GM21423 (cell line): ENCODE results near the gene BUB1B.
"Not testable (repeated sequence)": the region's sequence is repeated elsewhere in the genome, so short reads cannot be mapped to it uniquely, and the experiment has no call there.

Source experiments
- ATAC-seq: cut with Tn5 transposase; IDR thresholded peaks from one replicate; pipeline ENCODE4 v1.9.1; 2021; ENCODE audit warnings: mild to moderate bottlenecking, moderate library complexity; ENCODE audit not compliant: unreplicated experiment

Gene BUB1B

DNA sequence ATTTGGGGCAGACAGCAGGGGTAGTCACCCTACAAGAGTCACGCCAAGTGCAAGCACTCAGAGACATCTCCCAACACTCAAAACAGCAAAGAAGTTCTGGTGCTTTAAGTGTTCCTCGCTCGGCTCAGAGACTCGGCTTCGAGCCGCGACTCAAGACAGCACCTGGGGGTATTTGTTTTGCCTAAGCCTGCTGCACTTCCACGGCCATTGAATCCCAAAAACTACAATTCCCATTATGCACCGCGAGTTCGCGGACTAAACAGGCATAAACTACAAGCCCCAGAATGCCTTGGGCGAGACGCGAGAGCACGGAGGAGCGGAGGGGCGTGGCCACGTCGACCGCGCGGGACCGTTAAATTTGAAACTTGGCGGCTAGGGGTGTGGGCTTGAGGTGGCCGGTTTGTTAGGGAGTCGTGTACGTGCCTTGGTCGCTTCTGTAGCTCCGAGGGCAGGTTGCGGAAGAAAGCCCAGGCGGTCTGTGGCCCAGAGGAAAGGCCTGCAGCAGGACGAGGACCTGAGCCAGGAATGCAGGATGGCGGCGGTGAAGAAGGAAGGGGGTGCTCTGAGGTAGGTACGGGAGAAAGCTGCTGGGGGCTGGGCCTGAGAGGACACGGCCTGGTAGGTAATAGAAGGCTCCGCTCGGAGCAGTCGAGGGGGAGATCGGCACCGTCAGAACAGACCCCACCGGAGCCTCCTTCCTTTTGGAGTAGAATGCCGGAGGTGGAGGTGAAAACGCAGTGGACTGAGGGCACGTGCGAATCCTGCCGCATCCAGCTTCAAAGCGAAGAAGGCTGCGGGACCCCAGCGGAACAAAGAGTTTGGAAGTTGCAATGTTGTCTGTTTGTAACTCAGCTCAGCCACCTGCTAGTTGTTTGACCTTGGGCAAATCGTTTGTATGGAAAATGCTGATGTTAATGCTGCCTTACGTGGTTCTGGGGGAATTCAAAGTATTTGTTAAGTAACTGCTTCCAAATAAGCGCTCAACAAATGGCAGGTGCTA is at the start of gene BUB1B:
Gene BUB1B, plus strand, starts transcription at position 381 of the 1,000 bp plus-strand sequence. Its CDS starts 152 bp downstream, at position 533.
- peak; percentile 90 for ATAC-seq

DNA sequence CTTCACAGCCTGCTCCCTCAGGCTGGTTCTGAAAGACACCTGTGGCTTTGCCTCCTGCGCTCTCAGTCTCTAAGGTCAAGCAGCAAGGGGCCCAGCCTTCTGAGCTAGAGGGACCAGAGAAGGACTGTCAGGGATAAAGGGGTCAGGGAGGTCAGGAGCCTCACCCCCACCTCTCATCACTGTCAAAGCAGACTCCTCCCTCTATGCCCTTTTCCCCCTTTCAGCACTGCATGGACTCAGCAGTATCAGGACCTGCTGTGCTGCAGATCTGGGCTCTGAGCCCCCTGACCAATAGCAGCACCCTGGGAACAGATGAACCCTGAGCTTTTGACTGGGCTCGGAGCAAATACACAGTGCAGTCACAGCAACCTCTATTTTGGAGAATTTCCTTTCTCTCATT is 49.0 kb upstream of the BUB1B start:
- no peak for ATAC-seq

DNA sequence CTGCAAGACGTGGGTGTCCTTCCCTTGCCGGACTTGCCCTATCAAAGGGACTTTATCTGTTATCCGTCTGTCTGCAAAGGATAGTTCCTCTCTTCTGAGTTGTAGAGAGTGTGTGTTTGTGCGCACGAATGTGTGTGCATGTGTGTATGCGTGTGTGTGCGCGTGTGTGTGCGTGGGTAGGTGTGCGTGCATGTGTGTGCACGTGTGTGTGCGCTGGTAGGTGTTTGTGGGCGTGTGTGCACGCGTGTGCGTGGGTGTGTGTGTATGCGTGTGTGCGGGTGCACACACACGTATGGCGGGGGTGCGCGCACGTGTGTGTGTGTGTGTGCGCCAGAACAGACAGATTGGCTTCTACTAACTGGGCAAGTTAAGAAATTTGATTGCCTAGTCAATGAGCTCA is 48.1 kb upstream of the BUB1B start:
- ATAC-seq = no peak

GRCh38 chr15:40114218-40114617 is 46.7 kb upstream of the BUB1B start:
- no peak for ATAC-seq

GRCh38 chr15:40115106-40115505 is 45.8 kb upstream of the BUB1B start:
- not testable (repeated sequence) for ATAC-seq

- peak; percentile 90 for ATAC-seq
Observed at GRCh38 chr15:40115670-40116093, 45.2 kb upstream of the BUB1B start.

DNA sequence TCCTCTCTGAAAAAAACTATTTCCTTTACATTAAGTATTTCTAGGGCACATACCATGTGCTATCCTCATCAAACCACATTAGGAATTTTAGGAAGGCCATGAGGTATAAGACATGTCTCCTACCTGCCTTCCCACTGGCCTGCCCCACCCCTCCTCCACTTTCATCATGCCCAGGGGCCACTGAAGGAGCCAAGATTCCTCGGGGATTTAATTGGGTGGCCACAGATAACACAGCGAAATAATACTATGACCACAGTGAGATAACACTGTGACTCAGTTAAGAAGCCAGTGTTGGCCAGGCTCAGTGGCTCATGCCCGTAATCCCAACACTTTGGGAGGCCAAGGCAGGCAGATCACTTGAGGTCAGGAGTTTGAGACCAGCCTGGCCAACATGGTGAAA is 42.4 kb upstream of the BUB1B start:
- no peak for ATAC-seq

GRCh38 chr15:40121911-40122638 is 38.8 kb upstream of the BUB1B start:
- no peak for ATAC-seq

DNA sequence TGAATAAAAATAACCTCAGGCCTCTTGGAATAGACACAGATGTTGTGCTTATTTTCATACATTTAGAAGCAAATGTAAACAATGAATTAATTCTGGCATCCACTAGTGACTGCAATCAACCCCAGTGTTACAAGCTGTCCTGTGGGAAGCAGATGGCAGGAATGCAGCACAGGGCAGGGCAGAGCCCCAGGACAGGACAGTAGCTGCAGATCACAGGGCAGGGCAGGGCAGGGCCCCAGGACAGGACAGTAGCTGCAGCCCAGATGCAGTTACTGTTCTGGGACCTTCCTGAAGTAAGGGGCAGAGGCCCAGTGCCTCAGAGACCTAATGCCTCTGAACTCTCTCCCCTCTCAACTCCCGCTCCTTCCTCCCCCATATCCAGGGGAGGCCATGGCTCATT is 37.9 kb upstream of the BUB1B start:
- ATAC-seq = not testable (repeated sequence)

DNA sequence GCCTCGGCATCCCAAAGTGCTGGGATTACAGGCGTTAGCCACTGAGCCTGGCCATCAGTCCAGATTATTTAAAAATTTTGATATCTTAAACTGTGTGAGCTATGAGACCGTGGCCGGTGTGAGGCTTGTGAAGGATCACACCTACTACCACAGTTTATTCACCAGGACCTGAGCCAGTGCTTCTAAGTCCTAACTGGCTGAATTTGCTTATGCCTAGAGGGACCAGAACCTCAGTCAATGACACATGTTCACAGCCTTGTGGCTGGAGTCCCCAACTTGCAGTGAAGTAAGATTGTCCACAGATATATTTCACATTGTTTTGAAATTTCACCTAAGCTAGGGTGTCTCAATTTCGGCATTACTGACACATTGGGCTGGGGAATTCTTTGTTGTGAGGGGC is 37.0 kb upstream of the BUB1B start:
- ATAC-seq = not testable (repeated sequence)

GRCh38 chr15:40124333-40124732 is 36.5 kb upstream of the BUB1B start:
- not testable (repeated sequence) for ATAC-seq

GRCh38 chr15:40124807-40125285 is 36.0 kb upstream of the BUB1B start:
- ATAC-seq = not testable (repeated sequence)

- ATAC-seq = no peak
Observed at GRCh38 chr15:40125950-40126349, 34.9 kb upstream of the BUB1B start.

GRCh38 chr15:40128766-40129660 is 31.9 kb upstream of the BUB1B start:
- no peak for ATAC-seq

GRCh38 chr15:40130118-40130517 is 30.8 kb upstream of the BUB1B start:
- no peak for ATAC-seq

DNA sequence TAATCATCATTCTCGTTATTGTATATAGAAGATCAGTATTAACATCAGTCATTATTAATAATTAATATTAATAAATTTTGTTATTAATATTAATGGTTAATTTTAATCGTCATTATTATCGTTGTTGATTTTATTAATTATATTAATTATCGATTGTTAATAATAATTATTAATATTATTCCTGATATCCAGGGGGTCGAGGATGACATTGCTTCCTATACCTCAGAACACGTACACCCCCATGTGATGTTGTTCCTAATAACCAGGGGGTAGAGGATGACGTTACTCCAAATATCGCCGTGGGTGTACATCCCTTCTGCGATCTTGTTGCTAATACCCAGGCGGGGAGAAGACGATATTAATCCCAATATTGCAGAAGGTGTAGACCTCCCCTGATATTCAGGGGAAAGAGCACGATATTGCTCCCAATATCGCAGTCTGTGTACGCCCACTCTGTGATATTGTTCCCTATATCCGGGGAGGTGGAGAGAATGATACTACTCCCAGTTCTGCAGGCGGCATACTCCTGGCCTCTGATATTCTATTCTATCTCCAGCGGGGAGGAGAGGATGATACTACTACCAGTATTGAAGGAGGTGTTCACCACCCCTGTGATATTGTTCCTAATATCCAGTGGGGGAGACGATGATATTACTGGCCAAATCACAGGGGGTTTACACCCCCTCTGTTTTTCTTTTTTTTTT is 29.9 kb upstream of the BUB1B start:
- ATAC-seq = no peak

- no peak for ATAC-seq
Observed at GRCh38 chr15:40133544-40133943, 27.3 kb upstream of the BUB1B start.

- ATAC-seq = no peak
Observed at GRCh38 chr15:40134885-40135284, 26.0 kb upstream of the BUB1B start.

DNA sequence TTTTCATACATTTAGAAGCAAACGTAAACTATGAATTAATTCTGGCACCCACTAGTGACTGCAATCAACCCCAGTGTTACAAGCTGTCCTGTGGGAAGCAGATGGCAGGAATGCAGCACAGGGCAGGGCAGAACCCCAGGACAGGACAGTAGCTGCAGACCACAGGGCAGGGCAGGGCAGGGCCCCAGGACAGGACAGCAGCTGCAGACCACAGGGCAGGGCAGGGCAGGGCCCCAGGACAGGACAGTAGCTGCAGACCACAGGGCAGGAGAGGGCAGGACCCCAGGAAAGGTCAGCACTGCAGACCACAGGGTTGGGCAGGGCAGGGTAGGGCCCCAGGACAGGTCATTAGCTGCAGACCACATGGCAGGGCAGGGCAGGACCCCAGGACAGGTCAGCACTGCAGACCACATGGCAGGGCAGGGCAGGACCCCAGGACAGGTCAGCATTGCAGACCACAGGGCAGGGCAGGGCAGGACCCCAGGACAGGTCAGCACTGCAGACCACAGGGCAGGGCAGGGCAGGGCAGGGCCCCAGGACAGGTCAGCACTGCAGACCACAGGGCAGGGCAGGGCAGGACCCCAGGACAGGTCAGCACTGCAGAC is 24.9 kb upstream of the BUB1B start:
- not testable (repeated sequence) for ATAC-seq
